Measurements from ENCODE around the gene ECHDC1.

GRCh38 chr6:127267646-127268625, 75.5 kb downstream of the ECHDC1 start:
- TF ChIP-seq POLR2A (IDR thresholded peaks at IDR 0.05; ENCODE audit: extremely low read depth, insufficient read length): no peak
- TF ChIP-seq CTCF (IDR thresholded peaks at IDR 0.05; ENCODE audit: low read depth, low read length): no peak
- no peak for TF ChIP-seq MAX (IDR thresholded peaks at IDR 0.05; ENCODE audit: low read depth, low read length)
